Non-pigmented ciliary epithelial cell (primary cell): Measurements from ENCODE around the gene DISP2.

Experiments used
- DNase-seq: peaks from one replicate; pipeline ENCODE4 v3.0.0-alpha.2; 2010; ENCODE audit warnings: low read depth

Gene DISP2

DNA sequence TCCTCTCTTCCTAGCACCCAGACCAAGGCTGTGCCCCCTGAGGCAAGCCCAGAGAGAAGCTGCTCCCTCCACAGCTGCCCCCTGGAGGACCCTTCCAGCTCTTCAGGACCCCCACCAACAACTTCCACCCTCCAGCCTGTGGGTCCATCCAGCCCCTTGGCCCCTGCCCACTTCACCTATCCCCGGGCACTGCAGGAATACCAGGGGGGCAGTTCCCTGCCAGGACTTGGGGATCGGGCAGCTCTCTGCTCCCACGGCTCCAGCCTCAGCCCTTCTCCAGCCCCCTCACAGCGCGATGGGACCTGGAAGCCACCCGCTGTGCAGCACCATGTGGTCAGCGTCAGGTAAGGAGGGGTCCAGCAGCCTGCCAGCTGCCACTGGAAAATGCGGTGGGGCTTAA lies 5.6 kb downstream of the DISP2 start:
- DNase-seq, result no peak

GRCh38 chr15:40364251-40364650 lies 6.2 kb downstream of the DISP2 start:
- no peak for DNase-seq

DNA sequence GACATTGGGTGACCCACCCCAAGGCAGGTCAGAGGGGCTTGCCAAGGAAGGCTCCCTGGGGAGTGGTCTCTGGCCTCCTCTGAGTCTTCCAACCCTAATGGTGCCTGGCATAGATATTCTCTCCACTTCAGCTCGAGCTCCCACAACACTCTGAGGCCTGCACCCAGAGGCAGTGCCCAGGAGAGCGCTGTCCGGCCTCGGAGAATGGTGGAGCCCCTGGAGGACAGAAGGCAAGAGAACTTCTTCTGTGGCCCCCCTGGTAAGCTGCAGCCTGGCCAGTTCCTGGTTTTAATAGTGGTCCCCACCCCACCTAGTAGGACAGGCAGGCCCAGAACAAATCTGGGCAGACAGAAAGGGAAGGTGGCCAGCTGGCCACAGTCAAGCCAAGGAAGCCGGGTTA lies 7.0 kb downstream of the DISP2 start:
- no peak for DNase-seq

GRCh38 chr15:40365624-40366456 lies 7.8 kb downstream of the DISP2 start:
- no peak for DNase-seq

- DNase-seq, result no peak
These were observed 8.7 kb downstream of the DISP2 start for GRCh38 chr15:40366457-40367370.

DNA sequence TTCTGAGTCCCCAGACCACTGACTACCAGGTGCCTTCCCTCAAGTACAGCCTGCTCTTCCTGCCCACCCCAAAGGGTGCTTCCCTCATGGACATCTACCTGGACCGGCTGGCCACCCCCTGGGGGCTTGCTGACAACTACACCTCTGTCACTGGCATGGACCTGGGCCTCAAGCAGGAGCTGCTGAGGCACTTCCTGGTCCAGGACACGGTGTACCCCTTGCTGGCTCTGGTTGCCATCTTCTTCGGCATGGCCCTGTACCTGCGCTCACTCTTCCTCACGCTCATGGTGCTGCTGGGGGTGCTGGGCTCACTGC lies 9.3 kb downstream of the DISP2 start:
- no peak for DNase-seq

- DNase-seq, result no peak
These were observed 9.9 kb downstream of the DISP2 start for GRCh38 chr15:40367686-40368611.

DNA sequence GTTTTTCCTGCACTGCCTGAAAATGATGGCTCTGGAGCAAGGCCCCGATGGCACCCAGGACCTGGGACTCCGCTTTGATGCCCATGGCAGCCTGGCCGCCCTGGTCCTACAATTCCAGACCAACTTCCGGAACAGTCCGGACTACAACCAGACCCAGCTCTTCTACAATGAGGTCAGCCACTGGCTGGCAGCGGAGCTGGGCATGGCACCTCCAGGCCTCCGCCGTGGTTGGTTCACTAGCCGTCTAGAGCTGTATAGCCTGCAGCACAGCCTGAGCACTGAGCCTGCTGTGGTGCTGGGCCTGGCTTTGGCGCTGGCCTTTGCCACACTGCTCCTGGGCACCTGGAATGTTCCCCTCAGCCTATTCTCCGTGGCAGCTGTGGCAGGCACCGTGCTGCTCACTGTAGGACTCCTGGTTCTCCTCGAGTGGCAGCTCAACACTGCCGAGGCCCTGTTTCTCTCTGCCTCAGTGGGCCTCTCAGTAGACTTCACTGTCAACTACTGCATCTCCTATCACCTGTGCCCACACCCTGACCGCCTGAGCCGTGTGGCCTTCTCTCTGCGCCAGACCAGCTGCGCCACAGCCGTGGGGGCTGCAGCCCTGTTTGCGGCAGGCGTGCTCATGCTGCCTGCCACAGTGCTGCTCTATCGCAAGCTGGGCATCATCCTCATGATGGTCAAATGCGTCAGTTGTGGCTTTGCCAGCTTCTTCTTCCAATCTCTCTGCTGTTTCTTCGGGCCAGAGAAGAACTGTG lies 10.9 kb downstream of the DISP2 start:
- DNase-seq, result no peak

GRCh38 chr15:40369474-40369869 lies 11.5 kb downstream of the DISP2 start:
- DNase-seq, result no peak

DNA sequence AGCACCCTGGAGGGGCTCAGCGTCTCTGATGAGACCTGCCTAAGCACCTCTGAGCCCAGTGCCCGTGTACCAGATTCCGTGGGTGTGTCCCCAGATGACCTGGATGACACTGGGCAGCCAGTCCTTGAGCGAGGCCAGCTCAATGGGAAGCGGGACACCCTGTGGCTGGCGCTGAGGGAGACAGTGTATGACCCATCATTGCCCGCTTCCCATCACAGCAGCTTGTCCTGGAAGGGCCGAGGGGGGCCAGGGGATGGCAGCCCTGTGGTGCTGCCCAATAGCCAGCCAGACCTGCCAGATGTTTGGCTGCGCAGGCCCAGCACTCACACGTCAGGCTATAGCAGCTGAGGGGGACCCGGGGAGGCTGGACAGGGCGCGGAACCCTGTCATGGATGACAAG lies 12.0 kb downstream of the DISP2 start:
- DNase-seq, result no peak

- DNase-seq, result no peak
These were observed 15.0 kb downstream of the DISP2 start for GRCh38 chr15:40372981-40373380.

GRCh38 chr15:40377606-40378005 lies 19.6 kb downstream of the DISP2 start:
- DNase-seq, result no peak

DNA sequence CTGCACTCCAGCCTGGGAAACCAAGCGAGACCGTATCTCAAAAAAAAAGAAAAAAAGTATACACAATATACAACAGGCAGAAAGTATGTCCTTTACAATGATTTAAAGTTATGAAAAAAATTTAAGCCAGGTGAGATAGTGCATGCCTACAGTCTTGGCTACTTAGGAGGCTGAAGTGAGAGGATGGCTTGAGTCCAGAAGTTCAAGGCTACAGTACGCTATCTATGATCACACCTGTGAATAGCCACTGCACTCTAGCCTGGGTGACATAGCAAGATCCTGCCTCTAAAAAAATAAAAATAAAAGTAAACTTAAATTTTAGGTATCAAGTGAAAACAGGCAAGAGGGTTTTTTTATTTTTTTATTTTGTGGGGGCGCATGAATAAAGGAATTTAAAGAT lies 21.4 kb downstream of the DISP2 start:
- no peak for DNase-seq

DNA sequence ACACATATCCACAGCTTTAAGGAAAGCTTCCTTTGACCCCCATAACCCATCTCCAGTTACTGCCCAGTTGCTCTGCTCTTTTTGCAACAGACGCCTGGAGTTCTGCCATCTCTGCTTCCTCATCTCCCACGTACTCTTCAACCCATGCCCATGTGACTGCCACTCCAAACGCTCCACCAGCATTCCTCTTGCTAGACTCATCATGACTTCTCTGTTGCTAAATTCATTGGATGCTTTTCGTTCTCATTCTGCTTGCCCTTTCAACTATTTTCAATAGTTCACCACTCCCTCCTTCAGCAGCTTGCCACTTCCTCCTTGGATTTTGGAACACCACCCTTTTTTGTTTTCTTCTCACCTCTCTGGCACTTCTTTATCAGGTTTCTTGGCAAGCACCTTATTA lies 21.8 kb downstream of the DISP2 start:
- DNase-seq, result peak; percentile 93

- no peak for DNase-seq
These were observed 22.6 kb downstream of the DISP2 start for GRCh38 chr15:40380636-40381035.

DNA sequence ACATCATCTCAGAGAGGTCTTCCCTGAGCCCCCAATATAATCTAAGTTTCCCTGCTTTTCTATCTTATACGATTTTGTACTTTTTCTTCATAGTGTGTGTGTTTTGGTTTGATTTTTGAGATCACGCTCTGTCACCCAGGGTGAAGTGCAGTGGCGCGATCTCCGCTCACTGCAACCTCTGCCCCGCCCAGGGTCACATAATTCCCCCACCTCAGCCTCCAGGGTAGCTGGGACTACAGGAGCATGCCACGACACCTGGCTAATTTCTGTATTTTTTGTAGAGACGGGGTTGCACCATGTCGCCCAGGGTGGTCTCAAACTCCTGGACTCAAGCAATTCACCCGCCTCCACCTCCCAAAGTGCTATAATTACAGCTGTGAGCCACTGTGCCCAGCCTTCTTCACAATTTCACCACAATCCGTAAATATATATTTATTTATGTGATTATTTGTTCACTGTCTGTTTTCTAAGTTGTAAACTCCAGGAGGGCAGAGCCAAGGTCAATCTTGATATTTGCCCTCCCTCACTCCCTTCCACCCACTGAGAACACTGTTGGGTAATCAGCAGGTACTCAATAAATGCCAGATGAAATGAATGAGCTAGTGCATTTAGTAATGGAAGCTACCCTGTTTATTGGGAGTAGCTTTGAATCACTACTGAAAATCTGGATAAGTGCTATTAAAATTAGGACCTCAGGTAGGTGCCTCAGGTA lies 24.0 kb downstream of the DISP2 start:
- no peak for DNase-seq

DNA sequence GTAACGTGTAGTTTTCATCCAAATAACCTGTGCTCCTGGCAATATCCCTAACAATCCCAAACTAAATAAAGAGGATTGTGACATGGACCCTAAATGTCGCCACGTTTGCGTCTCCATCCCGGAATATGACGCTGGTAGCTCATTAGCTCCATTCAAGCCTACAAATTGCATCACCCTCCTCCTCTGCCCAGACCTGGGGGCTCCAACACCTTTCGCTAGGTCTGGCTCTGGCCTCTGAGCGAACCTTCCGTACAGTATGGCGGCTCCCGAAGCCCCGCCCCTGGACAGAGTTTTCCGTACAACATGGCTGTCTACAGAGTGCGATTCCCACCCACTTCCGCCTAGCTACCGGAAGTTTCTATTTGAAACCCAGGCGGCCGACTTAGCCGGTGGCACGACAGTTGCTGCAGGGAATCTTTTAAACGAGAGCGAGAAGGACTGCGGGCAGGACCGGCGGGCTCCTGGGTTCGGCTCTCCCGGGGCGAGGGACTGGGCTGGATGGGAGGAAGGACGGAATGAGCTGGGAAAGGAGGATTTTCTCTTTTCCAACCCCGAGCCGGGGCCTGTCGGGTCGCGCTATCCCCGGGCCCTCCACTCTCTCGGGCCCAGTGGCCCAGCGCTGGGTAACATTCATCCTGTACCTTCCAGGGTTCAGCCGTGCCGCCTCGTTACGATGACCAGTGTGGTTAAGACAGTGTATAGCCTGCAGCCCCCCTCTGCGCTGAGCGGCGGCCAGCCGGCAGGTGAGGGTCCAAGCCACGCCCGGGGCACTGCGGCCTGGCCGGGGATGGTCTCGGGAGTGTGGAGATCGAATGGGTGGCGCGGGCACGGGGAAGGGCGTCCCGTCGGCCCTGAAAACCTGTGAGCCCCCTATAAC lies 24.8 kb downstream of the DISP2 start, which contains the start of gene KNSTRN:
Gene KNSTRN (plus strand): TSS at position 142 of the 877 bp plus-strand sequence. CDS start 115 bp downstream, at position 257.
- DNase-seq, result peak; percentile 72

DNA sequence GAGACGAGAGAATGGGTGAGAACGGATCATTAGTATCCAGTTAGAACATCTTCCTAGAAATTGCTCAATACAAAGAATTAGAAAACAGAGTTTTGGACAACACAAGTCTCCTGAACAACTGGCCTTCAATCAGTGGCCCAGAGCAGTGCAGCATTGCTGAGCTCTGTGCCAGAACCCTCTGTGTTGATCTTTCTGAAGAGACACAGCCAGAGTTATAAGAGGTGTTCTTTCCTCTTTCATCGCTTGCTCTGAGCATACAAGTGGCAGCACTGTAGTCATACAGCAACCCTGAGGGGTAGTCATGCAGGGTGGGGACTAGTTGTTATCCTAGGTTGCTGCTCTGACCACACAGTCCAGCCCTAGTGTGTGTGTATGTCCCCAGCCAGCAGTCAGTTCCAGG lies 28.5 kb downstream of the DISP2 start:
- no peak for DNase-seq

DNA sequence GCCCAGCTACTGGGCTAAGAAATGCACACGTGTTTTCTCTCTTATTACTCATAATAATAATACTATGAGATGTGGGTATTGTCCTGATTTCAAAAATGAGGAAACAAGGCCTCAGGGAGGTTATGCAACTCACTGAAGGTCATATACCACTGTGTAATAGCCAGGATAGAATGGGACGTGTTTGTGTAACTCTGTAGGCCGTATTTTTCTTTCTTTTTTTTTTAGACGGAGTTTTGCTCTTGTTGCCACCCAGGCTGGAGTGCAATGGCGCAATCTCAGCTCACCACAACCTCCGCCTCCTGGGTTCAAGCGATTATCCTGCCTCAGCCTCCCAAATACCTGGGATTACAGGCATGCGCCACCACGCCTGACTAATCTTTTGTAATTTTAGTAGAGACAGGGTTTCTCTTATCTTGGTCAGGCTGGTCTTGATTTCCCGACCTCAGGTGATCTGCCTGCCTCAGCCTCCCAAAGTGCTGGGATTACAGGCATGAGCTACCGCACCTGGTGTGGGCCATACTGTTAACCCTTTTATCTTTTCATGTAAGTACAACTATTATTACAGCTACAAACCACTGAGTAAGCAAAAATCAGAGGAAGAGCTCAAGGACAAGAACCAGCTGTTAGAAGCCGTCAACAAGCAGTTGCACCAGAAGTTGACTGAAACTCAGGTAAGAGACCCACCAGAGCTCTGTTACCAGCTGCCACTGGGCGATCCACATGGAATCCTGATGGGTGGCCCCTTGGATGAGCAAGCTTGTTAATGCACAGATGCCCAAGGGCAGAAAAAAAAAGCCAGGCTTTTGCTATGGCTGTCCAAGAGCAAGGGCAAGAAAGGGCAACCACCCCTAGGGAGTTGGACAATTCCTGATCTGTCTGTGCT lies 31.2 kb downstream of the DISP2 start:
- no peak for DNase-seq
